Activated T-cell treated with anti-CD3 and anti-CD28 coated beads for 4 hours (primary cell): ENCODE data around the gene CNPY3.

Experiments
- DNase-seq: peaks from one replicate; pipeline ENCODE4 v3.0.0-alpha.2; 2020

The CNPY3 gene

DNA sequence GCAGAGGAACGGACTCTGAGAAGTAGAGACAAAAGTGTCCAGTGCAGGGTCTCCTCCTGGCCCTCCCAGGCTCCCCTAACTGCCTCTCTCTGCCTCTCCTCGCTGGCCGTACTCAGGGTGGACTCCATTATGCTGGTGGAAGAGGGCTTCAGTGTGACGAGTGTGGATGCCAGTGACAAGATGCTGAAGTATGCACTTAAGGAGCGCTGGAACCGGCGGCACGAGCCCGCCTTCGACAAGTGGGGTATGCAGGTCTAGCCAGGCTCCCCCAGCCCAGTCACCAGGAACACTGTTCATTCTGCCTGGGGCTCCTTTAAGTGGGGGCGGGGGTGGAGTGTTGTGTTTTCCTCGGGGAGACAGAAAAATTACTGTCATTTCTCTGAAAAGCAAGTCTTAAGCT lies 32.8 kb downstream of the CNPY3 start:
- no peak for DNase-seq

DNA sequence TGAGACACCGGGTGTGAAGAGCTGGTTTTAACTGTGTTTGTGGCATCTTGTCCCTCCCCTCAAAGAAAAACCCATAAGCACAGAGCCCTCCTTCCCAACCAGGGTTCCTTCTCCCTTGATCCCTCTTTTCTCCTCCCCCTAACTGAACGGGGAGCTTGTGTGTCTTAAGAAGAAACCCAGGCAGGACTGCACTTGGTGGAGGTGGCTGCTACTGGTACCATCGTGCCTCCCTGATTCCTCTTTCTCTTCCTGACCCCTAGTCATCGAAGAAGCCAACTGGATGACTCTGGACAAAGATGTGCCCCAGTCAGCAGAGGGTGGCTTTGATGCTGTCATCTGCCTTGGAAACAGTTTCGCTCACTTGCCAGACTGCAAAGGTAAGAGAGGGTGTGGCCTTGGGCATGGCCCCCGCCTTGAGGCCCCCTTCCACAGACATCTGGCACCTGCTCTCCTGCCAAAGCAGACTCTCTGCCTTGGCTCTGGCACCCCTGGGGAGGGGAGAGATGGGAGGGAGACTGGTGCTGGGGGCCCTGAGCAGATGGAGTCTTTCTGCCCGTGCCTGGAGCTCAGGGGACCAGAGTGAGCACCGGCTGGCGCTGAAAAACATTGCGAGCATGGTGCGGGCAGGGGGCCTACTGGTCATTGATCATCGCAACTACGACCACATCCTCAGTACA lies 33.4 kb downstream of the CNPY3 start:
- DNase-seq = no peak

DNA sequence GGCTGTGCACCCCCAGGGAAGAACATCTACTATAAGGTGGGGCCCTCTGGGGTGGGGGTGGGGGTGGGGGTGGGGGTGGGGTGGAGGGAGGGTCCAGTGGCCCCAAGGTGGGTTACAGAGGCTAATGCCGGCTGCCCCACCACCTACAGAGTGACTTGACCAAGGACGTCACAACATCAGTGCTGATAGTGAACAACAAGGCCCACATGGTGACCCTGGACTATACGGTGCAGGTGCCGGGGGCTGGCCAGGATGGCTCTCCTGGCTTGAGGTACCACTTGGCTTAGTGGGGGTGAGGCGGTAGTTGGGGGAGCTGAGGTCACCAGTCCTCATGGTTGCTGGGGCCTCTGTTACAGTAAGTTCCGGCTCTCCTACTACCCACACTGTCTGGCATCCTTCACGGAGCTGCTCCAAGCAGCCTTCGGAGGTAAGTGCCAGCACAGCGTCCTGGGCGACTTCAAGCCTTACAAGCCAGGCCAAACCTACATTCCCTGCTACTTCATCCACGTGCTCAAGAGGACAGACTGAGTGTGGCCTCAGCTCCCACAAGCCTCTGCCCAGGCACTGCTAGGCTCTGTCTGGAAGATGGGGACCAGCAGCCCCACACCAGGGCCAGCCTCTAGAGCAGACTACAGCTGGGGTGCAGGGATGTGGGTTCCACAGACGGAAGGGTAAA lies 34.0 kb downstream of the CNPY3 start:
- no peak for DNase-seq

DNA sequence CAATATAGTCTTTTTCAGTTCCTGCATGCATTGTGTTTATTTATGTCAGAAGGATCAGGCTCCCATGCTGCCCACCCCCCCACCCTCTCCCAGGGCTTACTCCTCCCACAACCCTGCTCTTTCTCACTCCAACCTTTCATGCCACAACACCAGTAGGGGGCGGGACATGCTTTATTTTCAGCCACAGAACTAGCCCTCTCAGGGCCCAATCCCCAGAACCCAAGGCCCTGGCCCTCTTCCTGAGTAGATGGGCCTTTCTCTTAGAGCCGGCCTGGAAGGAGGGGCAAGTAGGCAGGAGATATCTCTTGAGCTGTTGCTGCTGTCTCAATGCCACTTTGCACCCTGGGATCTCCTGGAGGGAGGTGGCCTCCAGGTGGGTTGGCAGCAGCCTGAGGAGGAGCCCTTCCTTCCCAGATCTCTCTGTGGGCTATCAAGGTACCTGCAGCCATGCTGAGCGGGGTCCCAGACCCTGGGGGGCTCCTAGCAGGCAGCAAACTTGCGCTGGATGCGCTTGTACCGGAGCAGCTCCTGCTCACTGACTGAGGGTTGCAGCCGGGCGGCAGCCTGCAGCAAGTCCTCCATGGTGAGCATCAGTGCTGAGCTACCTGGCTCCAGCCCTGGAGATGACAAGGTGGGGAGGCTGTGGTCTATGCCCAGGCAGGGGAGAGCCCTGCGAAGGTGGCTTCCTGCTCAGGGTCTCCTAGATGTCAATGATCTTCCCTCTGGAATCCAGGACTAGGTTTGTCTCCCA lies 34.8 kb downstream of the CNPY3 start:
- no peak for DNase-seq

DNA sequence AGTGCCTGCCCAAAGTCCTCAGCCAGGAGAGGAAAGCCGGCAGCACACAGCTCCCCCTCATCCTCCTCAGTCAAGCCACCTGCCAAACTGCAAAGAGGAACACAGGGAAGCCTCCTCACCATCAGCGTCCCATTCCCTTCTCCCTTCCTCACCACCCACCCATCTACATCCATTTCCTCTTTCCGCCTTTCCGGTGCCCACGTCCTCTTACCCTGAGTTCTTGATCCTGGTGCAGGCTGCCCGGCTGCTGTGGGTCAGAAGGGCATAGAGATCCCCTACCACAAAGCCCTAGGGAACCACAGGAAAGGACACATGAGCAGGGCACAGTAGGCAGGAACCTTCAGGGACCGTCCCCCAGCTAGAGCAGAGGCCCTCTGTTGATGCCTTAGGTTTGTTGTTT lies 37.3 kb downstream of the CNPY3 start:
- no peak for DNase-seq

DNA sequence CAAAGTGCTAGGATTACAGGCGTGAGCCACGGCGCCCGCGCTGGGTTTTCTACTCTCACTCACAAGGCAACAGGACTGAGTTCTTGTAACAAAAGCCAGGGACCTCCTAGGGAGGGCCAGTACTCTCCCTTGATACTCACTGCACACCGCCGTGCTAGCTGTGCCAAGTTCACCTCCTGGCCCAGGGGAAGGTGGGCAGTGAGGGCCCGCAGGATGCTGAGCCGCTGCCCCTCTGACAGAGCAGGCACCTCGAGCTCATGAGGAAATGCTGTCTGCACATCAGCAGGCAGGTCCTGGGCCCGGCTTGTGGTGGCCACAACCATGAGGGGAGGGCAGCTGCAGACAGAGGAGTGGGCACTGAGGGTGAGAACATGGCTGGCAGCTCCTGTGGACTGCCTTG lies 37.9 kb downstream of the CNPY3 start:
- no peak for DNase-seq

DNA sequence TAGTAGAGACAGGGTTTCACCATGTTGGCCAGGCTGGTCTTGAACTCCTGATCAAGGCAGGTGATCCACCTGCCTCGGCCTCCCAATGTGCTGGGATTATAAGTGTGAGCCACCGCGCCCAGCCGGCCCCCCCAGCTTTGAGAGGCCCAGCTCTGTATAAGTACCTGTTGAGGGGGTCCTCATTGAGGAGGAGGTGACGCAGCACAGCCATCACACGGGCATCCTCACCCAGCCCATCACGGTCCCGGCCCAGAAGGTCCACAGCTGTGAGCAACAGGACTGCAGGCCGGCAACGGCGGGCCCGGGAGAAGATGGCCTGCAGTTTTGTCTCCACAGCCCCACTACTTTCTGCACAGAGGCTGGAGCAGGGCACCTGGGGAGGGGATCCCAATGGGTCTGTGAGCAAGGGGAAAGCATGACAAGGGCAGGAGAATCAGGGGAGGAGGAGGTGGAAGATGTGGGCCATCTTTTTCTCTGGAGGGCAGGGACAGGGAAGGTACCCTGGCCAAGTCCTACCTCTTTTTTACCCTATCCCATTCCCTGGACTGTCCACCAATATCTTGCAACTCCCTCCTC lies 38.9 kb downstream of the CNPY3 start:
- DNase-seq = no peak

DNA sequence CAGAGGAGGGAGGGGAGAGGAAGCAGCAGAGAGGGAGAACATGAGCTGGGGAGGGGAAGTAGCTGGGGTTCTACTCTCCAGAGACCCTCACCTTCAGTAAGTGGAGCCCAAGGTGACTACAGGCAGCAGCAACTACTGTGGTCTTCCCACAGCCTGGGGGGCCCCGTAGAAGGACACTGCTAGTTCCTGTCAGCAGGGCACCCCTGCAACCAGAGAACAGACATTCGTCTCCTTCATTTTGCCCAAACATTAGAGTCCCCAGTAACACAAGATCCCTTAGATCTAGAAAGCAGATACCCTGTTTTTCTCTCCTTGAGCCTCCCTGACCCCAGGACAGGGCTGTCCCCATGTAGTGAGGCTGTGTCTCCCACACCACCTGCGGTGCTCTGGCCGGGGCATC lies 39.5 kb downstream of the CNPY3 start:
- no peak for DNase-seq

DNA sequence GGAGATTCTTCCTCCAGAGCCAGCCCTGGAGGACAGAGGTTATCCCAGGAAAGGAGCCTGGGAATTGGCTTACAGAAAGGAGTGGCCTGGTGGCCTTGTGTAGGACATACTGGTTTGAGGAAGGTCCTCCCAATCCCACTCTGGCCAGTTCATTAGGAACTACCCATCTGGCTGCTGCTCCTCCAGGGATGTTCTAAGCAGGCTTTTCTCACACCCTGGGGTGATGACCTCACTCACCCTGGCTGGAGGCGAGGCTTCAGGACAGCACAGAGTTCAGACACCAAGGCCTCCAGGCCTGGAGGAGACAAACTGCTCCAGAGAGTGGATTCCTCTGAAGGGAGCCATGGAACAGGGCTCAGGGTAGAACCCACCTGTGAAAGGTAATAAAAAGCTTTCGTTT lies 40.2 kb downstream of the CNPY3 start:
- DNase-seq = no peak

DNA sequence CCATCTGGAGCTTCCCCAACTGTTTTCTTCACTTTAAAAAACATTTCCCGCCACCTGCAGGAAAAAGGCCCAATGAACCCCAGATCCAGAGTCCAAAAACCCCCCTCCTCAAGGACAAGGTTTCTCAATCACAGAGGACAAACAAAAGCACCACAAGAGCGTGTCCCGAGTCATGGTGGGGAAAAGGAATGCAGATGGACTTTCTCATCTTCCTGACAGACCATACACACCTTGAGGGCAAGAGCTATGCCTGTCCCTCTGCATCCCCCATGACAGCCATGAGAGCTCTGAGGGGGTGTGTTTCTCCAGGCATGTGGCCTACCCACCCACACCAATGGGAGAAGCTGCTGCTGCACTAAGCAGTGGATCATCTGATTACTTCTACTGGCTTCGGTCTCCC lies 40.7 kb downstream of the CNPY3 start:
- DNase-seq = no peak

DNA sequence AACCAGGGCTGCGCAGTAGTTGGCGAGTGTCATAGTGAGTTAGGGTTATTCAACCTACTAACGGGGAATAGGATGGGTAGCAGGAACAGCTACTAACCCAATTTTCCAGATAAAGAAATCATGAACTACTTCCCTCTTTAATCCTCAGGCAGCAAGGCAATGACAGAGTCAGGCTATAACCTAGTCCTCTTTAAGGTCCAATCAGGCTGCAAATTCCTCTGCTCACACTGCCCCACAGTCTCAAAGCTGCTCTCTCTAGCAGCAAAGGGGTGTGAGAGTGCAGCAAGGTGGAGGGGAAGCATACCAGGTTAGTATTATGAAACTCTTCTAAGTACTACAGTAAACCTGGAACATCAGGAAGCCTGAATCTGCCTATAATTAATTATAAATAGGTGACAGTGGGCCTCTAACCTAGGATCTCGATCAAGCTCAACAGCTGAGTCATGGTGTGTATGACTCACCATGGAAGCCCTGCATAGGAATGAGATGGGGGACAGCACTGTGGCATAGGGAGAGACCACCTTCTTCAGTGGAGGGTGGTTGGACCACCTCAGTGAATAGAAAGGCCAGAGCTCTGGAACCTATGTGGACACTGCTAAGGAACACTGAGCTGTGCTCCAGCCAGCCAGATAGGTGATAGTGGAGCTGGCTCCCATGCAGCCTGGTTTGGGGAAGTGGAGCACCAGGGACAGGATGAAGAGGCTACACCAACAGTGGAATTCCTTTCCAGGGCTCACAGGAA lies 41.8 kb downstream of the CNPY3 start:
- DNase-seq = no peak

DNA sequence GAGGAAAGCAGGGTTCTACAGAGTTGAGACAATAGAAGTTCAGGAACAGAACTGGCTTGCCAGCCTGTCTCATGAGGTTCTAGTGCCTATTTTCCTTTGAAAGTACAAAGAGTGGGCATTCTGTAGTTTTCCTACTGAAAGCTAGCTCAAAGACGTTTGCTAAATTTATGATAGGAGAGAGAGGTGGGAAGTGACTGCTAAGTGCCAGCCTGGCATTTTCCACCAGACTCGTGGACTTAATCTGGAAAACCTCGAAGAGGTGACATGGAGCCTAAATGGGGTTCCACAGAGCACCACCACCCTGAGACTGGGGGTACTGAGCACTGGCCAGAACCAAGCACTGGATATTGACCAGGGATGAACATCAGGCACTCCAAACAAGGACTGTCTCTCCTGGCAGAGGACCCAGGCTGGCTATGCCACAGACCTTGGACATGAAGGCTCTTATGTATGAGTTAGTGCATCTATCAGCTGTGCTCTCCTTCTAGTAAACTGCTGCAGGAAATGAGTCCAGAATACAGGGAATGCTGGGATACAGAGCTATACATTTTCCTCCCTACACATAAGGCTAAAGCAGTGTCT lies 42.6 kb downstream of the CNPY3 start:
- no peak for DNase-seq

DNA sequence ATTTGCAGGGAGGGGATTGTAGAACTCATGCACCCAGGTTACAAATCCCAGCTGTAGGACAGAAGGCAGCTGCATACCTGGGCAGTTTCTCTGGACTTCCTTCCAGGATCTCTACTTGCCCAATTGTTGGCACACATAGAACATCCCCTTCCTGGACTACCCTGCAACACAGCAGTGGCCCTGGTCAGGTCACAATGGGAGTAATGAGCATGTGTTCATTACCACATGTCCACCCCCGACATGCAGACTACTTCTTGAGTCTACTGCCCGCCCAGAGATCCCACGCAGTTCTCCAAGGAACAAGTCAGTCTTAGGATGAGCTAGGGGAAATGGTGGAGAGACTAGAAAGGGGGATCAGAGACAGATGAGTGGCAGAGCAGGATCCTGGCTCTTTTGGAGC lies 44.6 kb downstream of the CNPY3 start:
- DNase-seq = no peak

DNA sequence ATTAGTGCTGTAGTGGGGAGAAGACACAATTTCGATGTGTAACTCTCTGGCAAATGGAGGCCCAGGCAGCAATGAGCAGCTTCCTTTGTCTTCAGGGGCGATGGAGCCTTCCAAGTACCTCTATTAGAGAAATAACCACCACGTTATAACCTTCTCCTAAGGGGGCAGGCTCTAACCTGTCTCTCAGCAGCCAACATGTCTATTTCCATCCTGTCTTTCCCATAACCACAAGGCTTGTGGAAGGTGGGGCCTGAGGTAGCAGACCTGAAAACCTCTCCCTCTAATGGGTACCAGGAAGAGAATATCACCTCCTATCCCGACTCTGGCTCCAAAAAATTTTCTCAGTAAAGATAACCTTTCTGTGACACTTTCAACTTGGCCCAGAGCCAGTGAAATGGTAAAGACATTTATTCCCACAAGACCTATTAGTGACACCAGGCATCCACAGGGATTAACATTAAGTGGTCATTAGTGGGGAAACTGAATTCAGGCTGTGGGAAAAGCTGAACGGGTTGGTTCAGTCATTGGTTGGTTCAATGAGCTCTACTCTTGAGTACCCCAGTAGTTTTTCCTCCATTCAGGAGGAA lies 45.7 kb downstream of the CNPY3 start:
- DNase-seq = no peak

DNA sequence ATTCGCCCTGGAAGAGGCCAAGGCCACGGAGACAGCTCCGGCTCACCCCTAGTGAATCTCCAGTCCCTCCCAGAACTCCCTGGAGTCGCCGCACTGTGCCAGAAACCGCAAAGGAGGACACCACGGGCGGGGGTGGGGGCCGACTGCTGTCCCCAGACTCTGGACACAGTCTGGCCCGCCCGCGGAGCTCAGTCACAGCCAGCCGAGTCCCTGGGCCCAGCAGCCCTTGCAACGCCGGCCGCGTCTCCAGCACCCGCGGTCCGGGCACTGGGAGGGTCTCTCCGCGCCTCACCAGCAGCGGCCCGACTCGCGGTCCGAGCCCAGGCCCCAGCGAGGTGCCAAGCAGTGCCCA lies 49.2 kb downstream of the CNPY3 start:
- no peak for DNase-seq

DNA sequence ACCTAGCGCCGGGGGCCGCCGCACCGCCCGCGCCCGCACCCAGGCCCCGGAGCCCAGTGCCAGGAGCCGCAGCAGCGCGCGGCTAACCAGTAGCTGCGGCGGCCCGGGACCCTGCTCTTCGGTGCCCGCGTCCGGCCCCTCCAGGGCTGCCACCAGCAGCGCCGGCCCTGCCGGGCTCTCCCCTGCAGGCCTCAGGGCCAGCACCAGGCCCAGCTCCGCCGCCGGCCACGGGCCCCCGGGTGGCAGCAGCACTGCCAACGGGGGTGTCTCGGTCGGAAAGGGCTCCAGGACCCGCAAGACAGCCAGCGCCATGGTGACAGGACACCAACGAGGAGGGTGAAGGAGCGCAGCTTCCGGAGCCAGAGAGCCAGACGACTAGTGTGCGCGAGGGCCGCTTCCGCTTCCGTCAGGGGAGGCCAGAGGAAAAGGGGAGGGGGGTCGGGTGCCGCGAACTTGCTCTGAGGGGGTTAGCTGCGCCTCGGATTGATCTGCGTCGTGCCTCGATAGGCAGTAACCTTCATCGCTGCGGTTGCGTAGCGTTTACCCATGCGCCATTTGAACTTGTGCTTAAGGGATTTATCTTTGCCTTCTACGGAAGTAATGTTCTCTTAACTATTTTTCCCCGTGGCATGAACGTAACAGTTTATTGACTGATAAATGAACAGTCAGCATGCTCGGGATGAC lies 49.7 kb downstream of the CNPY3 start, which contains the start of gene PEX6:
PEX6 (minus strand) TSS at position 343 of the 684 bp plus-strand sequence; CDS start at position 312, 31 bp downstream.
- DNase-seq = peak; percentile 83

DNA sequence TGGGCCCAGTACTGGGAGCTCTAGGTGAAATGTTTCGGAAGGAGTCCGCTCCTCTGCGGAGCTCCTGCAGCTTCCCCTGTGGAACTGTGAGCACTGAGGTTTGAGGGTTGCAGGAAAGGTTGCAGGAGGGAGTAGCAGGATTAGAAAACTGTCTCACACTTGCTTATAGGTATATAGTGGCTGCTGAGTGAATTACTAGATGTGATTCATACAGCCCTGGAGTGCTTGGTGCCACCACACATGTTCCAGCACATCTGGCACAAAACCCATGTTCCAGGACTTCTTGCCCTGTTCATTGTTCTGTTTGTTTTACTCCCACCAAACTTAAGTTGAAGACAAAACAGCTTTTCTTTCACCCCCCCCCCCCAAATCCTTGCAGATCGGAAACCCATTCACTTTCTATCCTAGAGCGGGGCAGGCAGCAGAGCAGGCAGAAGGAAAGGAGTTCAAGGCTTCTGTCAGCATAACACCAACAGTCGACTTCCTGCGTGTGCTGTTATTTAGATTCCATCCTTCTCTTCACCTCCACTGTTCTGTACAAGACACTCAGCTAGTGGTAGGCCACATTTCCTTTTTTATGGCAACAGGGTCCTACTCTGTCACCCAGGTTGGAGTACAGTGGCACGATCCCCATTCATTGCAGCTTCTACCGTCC lies 50.4 kb downstream of the CNPY3 start:
- DNase-seq = no peak

DNA sequence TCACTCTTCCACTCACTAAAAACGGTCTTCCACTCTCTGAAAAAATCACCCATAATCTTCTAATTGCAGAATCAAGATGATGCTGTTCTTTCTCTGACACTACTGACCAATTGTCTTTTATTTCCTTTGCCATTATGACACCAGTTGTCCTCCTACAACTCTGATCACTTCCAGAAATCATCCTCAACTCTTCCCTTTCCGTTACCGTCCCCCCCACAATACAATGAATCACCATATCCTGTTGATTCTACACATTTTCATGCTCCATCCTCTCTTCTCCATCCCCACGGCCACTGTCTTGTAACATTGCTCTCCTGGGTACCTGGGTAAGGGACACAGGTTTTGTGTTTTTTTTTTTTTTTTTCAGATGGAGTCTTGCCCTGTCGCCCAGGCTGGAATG lies 52.6 kb downstream of the CNPY3 start:
- DNase-seq = no peak

DNA sequence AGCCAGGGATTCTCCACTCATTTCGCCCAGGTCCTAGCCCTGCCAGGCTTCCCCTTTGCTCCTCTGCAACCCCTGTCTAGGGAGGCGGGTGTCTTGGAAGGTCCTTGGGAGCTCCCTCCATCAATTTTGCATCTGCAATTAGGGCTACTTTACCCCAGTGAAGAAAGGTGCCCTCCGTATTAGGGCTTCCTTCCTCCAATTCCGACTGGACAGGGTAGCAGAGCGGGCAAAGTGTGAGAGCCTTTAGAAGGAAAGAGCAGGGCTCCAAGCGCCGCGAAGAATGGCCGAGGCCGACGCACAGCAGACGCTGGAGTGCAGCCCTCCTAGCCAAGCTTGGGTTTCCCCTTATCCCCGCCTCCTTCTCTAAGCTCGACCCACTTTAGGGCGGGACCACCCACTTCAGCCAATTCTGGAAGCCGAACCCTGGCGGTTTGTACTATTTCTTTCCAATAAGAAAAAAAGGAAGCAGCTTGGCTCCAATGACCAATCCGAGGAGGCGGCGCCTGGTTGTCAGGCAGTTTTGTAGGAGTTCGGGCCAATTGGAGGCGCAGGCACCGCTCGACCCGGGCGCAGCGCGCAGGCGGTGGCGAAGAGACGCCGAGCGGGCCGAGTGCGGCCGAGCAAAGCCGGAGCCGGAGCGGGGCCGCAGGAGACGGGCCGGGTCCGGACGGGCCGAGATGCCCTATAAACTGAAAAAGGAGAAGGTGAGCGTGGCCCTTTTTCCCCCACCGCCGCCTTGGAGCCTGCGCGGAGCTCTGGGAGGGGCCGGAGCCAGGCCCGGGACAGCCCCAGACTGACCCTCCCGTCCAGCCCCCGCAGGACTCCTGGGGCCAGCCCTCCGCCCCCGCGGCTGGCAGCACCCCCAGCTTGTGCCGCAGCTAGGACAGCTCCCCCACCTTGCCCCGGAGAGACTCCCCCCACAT lies 55.0 kb downstream of the CNPY3 start, which contains the start of gene PPP2R5D:
PPP2R5D (plus strand) TSS at position 570 of the 923 bp plus-strand sequence; CDS start at position 678, 108 bp downstream.
- peak; percentile 95 for DNase-seq
